Right lobe of liver (tissue), 4 donors: ENCODE data around the gene E2F1.

Source experiments
- CTCF ChIP-seq, 4 donors: fragments of 200-600 bp in 3 of 4; fragments of 450-650 bp in 1 of 4; IDR thresholded peaks; one replicate each; pipeline versions ENCODE4 v1.5.1 to v1.8.0; 2016 to 2022; ENCODE audit warnings: antibody characterized with exemption in 4 of 4, mild to moderate bottlenecking in 2 of 4
- POLR2A ChIP-seq: fragments of 450-650 bp; IDR thresholded peaks from one replicate; pipeline ENCODE4 v1.6.1; 2017; ENCODE audit warnings: antibody characterized with exemption, mild to moderate bottlenecking
- donor health status: DM: no; HTN: no; CAD: no.
- donor health status: DM: no; HTN: no; CAD: no.
- donor health status: DM: no; HTN: yes; CAD: no.

- TF ChIP-seq CTCF (IDR thresholded peaks at IDR 0.05) (no peak), POLR2A (no peak)
These were observed 40.8 kb downstream of the E2F1 start for GRCh38 chr20:33645396-33645795.
